ENCODE measurements around the gene GUCD1. TPM values are rescaled to one million over a fixed set of nuclear protein-coding genes. Genes with fewer than 3 reads are reported as not detected.

Gene GUCD1
- total RNA-seq, 4 donors from 2014 or later = 215 to 315 (median 238) TPM

DNA sequence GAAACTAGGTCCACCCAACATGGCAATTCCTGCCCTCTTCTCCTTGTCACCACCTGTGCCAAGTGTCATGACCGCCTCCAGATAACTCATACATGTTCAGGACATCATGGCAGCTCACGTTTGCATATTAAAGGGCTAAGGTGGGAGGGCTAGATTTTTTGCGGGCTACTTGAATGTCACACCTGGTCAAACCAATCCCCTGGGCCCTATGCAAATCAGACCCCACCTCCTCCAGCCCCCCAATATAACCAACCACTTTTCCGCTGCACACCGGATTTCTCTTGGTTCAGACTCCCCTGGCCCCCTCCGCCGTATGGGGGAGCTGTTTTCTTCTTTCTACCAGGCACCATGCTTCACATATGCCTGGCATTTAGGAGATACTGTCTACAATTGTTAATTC, 47.2 kb downstream of the GUCD1 start:
- intact Hi-C loops (cut with DNase I; ENCODE audit: low total_unique reads) = no loop called here
- no peak for TF ChIP-seq POLR2A (IDR thresholded peaks at IDR 0.05)
- TF ChIP-seq, protein P1, sequence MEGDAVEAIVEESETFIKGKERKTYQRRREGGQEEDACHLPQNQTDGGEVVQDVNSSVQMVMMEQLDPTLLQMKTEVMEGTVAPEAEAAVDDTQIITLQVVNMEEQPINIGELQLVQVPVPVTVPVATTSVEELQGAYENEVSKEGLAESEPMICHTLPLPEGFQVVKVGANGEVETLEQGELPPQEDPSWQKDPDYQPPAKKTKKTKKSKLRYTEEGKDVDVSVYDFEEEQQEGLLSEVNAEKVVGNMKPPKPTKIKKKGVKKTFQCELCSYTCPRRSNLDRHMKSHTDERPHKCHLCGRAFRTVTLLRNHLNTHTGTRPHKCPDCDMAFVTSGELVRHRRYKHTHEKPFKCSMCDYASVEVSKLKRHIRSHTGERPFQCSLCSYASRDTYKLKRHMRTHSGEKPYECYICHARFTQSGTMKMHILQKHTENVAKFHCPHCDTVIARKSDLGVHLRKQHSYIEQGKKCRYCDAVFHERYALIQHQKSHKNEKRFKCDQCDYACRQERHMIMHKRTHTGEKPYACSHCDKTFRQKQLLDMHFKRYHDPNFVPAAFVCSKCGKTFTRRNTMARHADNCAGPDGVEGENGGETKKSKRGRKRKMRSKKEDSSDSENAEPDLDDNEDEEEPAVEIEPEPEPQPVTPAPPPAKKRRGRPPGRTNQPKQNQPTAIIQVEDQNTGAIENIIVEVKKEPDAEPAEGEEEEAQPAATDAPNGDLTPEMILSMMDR (IDR thresholded peaks at IDR 0.05 in 4 of 5, conservative IDR thresholded peaks at IDR 0.05 in 1 of 5) = no peak
- in situ Hi-C loops (cut with MboI; ENCODE audit: low sequenced_read_pairs in 4 of 4) = loop anchor here in 1 of 4 donors (10.0 kb wide), 1 partner anchor 73 kb away; no protein-coding TSS in a partner anchor
- H3K4me3 ChIP-seq = no peak overlapping the region
- H3K9me3 ChIP-seq = no peaks in the 10 kb centered on the region
- H3K36me3 ChIP-seq = no peaks in the 10 kb centered on the region
- no peak overlapping the region for H3K27ac ChIP-seq
- peaks cover 14 to 22% of the 10 kb centered on the region in 2 donors for H3K4me1 ChIP-seq
- ATAC-seq (no peak), DNase-seq (no peak)
- no peaks in the 10 kb centered on the region for H3K27me3 ChIP-seq

DNA sequence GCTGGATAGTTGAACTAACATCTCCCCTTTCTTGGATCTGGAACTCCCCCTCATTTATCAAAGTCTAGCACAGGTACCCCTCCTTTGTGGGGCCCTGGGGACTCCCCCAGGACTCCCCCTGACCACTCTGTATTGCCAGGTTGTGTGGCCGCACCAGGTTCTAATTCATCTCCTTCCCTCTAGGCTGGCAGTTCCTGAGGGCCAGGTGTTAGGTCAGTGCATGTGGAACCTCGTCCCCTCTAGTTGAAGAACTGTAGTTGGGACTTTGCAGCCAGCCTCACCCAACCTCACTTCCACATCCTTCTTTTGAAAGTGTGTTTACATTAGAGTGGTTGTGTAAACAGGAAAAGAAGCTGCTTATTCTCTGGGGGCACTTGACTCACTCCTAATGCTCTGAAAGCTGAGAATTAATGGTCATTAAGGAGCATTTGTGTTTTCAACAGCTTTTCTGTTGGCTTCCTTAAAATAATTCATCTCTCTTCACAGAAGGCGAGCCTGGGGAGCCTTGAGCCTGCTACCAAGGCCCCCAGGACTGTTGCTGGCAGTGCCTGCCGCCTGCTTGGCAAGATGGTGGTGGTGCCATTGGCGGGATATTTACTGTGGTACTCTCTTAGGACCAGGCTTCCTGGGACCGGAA, 48.0 kb downstream of the GUCD1 start:
- TF ChIP-seq, protein P1 (IDR thresholded peaks at IDR 0.05 in 4 of 5, conservative IDR thresholded peaks at IDR 0.05 in 1 of 5) = no peak
- TF ChIP-seq POLR2A (IDR thresholded peaks at IDR 0.05) = no peak
- Histone ChIP-seq H3K27me3 (no peaks in the 10 kb centered on the region), H3K4me3 (no peak overlapping the region), H3K27ac (no peak overlapping the region), H3K4me1 (peaks cover 14 to 18% of the 10 kb centered on the region in 2 donors), H3K36me3 (no peaks in the 10 kb centered on the region), H3K9me3 (no peaks in the 10 kb centered on the region)
- intact Hi-C loops (cut with DNase I; ENCODE audit: low total_unique reads) = no loop called here
- in situ Hi-C loops (cut with MboI; ENCODE audit: low sequenced_read_pairs in 4 of 4) = loop anchor here in 1 of 4 donors (10.0 kb wide), 1 partner anchor 72 kb away; no protein-coding TSS in a partner anchor
- DNase-seq (no peak), ATAC-seq (no peak)

DNA sequence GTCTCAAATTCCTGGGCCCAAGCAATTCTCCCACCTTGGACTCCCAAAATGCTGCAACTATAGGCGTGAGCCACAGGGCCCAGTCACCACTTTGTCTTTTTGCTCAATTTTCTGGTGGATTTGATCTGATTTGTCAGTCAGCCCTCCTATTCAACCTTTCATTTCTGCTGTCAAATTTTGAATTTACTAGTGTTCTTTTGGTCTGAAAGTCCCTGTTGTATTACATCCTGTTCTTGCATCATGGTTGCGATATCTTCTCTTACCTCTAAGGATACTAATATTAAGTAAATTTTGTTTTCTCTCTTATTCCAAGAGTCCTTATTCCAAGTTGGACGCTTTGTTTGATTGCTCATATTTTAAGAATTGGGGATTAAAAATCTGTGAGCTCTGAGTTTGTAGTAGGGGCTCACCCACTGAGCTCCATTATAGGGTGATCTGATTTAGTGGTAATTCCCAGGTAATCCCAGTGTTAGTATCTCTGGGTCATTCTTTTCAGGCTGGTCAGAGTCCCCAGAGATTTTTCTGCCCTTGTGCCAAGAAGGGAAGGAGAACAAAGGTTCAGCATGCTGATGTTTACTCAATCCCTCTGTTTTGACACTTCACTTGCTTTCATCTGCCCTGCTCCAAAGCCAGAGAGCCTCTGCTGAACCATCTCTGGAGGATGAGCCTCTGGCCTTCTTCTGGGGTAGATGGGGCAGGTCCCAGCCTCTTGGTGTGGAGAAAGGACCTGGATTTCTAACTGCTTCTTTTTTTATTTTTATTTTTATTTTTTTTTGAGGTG, 49.8 kb downstream of the GUCD1 start:
- peak in 1 of 2 donors; percentile 18 for ATAC-seq
- in situ Hi-C loops (cut with MboI; ENCODE audit: low sequenced_read_pairs in 4 of 4) = loop anchor here in 1 of 4 donors (10.0 kb wide), 1 partner anchor 70 kb away; no protein-coding TSS in a partner anchor
- TF ChIP-seq, protein P1 (IDR thresholded peaks at IDR 0.05 in 4 of 5, conservative IDR thresholded peaks at IDR 0.05 in 1 of 5) = no peak
- no peak for TF ChIP-seq POLR2A (IDR thresholded peaks at IDR 0.05)

DNA sequence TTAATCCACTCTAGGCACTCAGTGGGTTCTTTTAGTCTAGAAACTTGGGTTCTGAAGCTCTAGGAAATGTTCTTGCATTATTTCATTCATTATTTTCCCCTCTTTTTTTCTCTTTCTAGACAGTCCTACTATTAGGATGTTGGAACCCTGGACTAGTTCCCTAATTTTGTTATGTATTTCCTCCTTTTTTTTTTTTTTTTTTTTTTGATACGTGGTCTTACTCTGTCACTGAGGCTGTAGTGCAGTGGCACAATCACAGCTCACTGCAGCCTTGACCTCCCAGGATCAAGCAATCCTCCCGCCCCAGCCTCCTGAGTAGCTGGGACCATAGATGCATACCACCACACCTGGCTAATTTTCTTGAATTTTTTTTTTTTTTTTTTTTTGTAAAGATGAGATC, 50.4 kb downstream of the GUCD1 start:
- ATAC-seq (no peak), DNase-seq (no peak)
- in situ Hi-C loops (cut with MboI; ENCODE audit: low sequenced_read_pairs in 4 of 4) = loop anchor here in 1 of 4 donors (10.0 kb wide), 1 partner anchor 70 kb away; no protein-coding TSS in a partner anchor
- TF ChIP-seq, protein P1 (IDR thresholded peaks at IDR 0.05 in 4 of 5, conservative IDR thresholded peaks at IDR 0.05 in 1 of 5) = no peak
- TF ChIP-seq POLR2A (IDR thresholded peaks at IDR 0.05) = no peak
- Histone ChIP-seq H3K4me1 (peaks cover 0 to 10% of the 10 kb centered on the region in 2 donors), H3K36me3 (no peaks in the 10 kb centered on the region), H3K4me3 (no peak overlapping the region), H3K27me3 (no peaks in the 10 kb centered on the region), H3K27ac (no peak overlapping the region), H3K9me3 (no peaks in the 10 kb centered on the region)
- intact Hi-C loops (cut with DNase I; ENCODE audit: low total_unique reads) = loop anchor here (5.0 kb wide), 1 partner anchor 82 kb away; no protein-coding TSS in a partner anchor

More for the DNA sequence above, 49.8 kb downstream of the GUCD1 start:
- H3K4me1 ChIP-seq = peaks cover 0 to 10% of the 10 kb centered on the region in 2 donors
- H3K4me3 ChIP-seq = no peak overlapping the region
- H3K9me3 ChIP-seq = no peaks in the 10 kb centered on the region
- no peaks in the 10 kb centered on the region for H3K27me3 ChIP-seq
- H3K27ac ChIP-seq = no peak overlapping the region
- intact Hi-C loops (cut with DNase I; ENCODE audit: low total_unique reads) = loop anchor here (5.0 kb wide), 1 partner anchor 83 kb away; no protein-coding TSS in a partner anchor
- no peaks in the 10 kb centered on the region for H3K36me3 ChIP-seq
- DNase-seq = no peak
